Activated T-cell treated with anti-CD3 and anti-CD28 coated beads, Interleukin-2, amount 50 U/mL, for 72 hours (primary cell): Measurements from ENCODE around the gene RPL39L. TPM values are rescaled to one million over a fixed set of nuclear protein-coding genes. Genes with fewer than 3 reads are reported as not detected.
"Not testable (repeated sequence)": the region's sequence is repeated elsewhere in the genome, so short reads cannot be mapped to it uniquely, and the experiment has no call there.

Source experiments
- ATAC-seq, 2 donors: fragments of 150-1000 bp; cut with Tn5 transposase; replicated peaks in 1 of 2; 2 replicates each; pipeline ENCODE4 v1.10.0; 2021; ENCODE audit warnings: moderate library complexity in 2 of 2, mild to moderate bottlenecking in 1 of 2
- DNase-seq, 2 donors: peaks; one replicate each; pipeline ENCODE4 v3.0.0; 2021 to 2022; ENCODE audit warnings: mixed read lengths in 1 of 2
- H3K27ac Mint-ChIP-seq: one replicate; pipeline ENCODE4 v1.8.0; 2022; ENCODE audit warnings: mild to moderate bottlenecking, moderate library complexity, mixed read lengths
- H3K27me3 Mint-ChIP-seq: one replicate; pipeline ENCODE4 v1.8.0; 2022; ENCODE audit warnings: low read depth, mixed read lengths
- H3K36me3 Mint-ChIP-seq, 2 donors: one replicate each; pipeline ENCODE4 v1.8.0; 2022; ENCODE audit warnings: mixed read lengths in 2 of 2, mild to moderate bottlenecking in 1 of 2; ENCODE audit not compliant: insufficient read depth in 2 of 2
- H3K4me1 Mint-ChIP-seq: one replicate; pipeline ENCODE4 v1.8.0; 2022; ENCODE audit warnings: low read depth, mixed read lengths
- H3K4me3 Mint-ChIP-seq, 2 donors: one replicate each; pipeline ENCODE4 v1.8.0; 2022; ENCODE audit warnings: mild to moderate bottlenecking in 2 of 2, mixed read lengths in 2 of 2, moderate library complexity in 2 of 2
- H3K9me3 Mint-ChIP-seq, 2 donors: one replicate each; pipeline ENCODE4 v1.8.0; 2022; ENCODE audit warnings: mixed read lengths in 2 of 2
- total RNA-seq, 2 donors: library from RNA; stranded (reverse); gene quantifications; one replicate each; pipeline ENCODE4 v1.2.3, GENCODE V29; 2022

Gene RPL39L
- 10 to 100 TPM; 32.0 to 35.9 TPM for total RNA-seq

GRCh38 chr3:187139126-187139894 is at the start of gene RPL39L:
TSS of gene RPL39L (minus strand) at chr3:187139496. CDS start at chr3:187121300, 18,196 bp downstream.
- ATAC-seq = peak; percentile 96
- Mint-ChIP-seq H3K9me3 (peaks cover 3 to 16% of the 10 kb centered on the region in 2 donors), H3K36me3 (peaks cover 20 to 21% of the 10 kb centered on the region in 2 donors), H3K27ac (peak within 1 kb of the TSS; percentile 90), H3K4me1 (peaks cover 39% of the 10 kb centered on the region), H3K4me3 (peak within 1 kb of the TSS; percentile 91 to 97), H3K27me3 (no peaks in the 10 kb centered on the region)
- peak; percentile 94 to 96 for DNase-seq

- no peak for ATAC-seq
- no peak overlapping the region for H3K4me3 Mint-ChIP-seq
- no peaks in the 10 kb centered on the region for H3K9me3 Mint-ChIP-seq
- H3K36me3 Mint-ChIP-seq = no peaks in the 10 kb centered on the region
- H3K27me3 Mint-ChIP-seq = peaks cover 55% of the 10 kb centered on the region
- H3K4me1 Mint-ChIP-seq = no peaks in the 10 kb centered on the region
- H3K27ac Mint-ChIP-seq = no peak overlapping the region
- DNase-seq = no peak
Observed at GRCh38 chr3:187188931-187189330, 49.6 kb upstream of the RPL39L start.

GRCh38 chr3:187186801-187187421 is 47.6 kb upstream of the RPL39L start:
- DNase-seq (no peak), ATAC-seq (no peak)
- no peaks in the 10 kb centered on the region for H3K36me3 Mint-ChIP-seq
- peaks cover 42% of the 10 kb centered on the region for H3K27me3 Mint-ChIP-seq
- no peaks in the 10 kb centered on the region for H3K9me3 Mint-ChIP-seq
- no peak overlapping the region for H3K4me3 Mint-ChIP-seq
- H3K4me1 Mint-ChIP-seq = no peaks in the 10 kb centered on the region
- no peak overlapping the region for H3K27ac Mint-ChIP-seq

DNA sequence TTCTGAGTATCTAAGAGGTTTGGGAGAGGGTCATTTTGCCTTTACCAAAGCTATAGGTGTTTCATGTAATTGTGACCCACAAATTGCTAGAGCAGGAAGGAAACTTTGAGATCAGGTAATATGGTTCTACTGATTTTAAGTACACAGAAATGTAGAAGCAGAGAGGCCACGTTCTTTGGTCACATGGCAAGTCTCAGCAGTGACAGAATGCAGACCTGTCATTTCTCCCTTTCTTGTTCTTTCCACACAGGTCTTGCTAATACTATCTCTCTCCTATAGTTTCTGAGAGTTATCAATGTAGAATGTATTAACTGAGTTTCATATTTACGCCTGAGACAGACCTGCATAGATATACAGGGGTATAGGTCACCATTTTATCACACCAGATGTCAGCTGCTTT is 47.1 kb upstream of the RPL39L start:
- no peak overlapping the region for H3K4me3 Mint-ChIP-seq
- no peak for ATAC-seq
- H3K27ac Mint-ChIP-seq = no peak overlapping the region
- no peaks in the 10 kb centered on the region for H3K36me3 Mint-ChIP-seq
- no peaks in the 10 kb centered on the region for H3K4me1 Mint-ChIP-seq
- H3K9me3 Mint-ChIP-seq = no peaks in the 10 kb centered on the region
- DNase-seq = no peak
- peaks cover 38% of the 10 kb centered on the region for H3K27me3 Mint-ChIP-seq

- no peak for DNase-seq
- Mint-ChIP-seq H3K36me3 (no peaks in the 10 kb centered on the region), H3K4me1 (peaks cover 4% of the 10 kb centered on the region), H3K4me3 (no peak overlapping the region), H3K27ac (no peak overlapping the region), H3K27me3 (peaks cover 32% of the 10 kb centered on the region), H3K9me3 (no peaks in the 10 kb centered on the region)
- no peak for ATAC-seq
Observed at GRCh38 chr3:187185759-187186158, 46.5 kb upstream of the RPL39L start.

- no peaks in the 10 kb centered on the region for H3K9me3 Mint-ChIP-seq
- H3K27me3 Mint-ChIP-seq = peaks cover 22% of the 10 kb centered on the region
- H3K36me3 Mint-ChIP-seq = no peaks in the 10 kb centered on the region
- no peak overlapping the region for H3K27ac Mint-ChIP-seq
- no peak for DNase-seq
- no peak for ATAC-seq
- no peak overlapping the region for H3K4me3 Mint-ChIP-seq
- peaks cover 4% of the 10 kb centered on the region for H3K4me1 Mint-ChIP-seq
Observed at GRCh38 chr3:187183903-187184302, 44.6 kb upstream of the RPL39L start.

- DNase-seq = no peak
- Mint-ChIP-seq H3K4me3 (no peak overlapping the region), H3K36me3 (no peaks in the 10 kb centered on the region), H3K27me3 (peaks cover 17% of the 10 kb centered on the region), H3K4me1 (peaks cover 4% of the 10 kb centered on the region), H3K27ac (no peak overlapping the region), H3K9me3 (no peaks in the 10 kb centered on the region)
- ATAC-seq = no peak
Observed at GRCh38 chr3:187183210-187183862, 44.0 kb upstream of the RPL39L start.

DNA sequence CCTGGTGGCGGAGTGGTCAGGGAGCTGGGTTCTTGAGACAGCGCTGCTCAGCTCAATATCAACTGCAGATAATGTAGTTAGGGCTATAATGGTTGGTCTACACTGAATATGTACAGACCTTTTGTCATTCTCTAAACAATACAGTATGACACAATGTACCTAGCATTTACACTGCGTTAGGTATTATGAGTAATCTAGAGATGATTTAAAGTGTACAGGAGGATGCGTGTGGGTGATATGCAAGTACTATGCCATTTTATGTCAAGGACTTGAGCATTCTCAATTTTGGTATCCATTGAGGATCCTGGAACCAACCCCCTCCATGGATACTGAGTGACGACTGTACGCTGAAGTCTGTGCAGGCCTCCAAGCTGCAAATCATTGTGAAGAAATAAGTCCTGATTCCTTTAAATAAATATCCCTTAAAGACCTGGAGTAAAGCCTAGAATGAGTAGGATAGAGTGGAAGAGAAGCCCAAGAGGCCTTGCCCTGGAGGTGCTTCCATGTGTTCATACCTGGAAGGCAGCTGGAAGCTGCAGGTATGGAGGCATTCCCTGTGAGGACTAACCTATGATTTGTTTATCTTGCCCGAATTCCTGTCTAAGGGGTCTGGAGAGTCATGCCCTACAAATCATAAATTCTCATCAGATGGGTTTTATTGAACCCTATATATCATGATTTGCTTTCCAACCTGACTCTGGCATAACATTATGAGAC is 42.3 kb upstream of the RPL39L start:
- Mint-ChIP-seq H3K4me3 (no peak overlapping the region), H3K27me3 (peaks cover 8% of the 10 kb centered on the region), H3K27ac (no peak overlapping the region), H3K9me3 (no peaks in the 10 kb centered on the region), H3K36me3 (no peaks in the 10 kb centered on the region), H3K4me1 (peaks cover 4% of the 10 kb centered on the region)
- no peak for ATAC-seq
- DNase-seq = no peak

DNA sequence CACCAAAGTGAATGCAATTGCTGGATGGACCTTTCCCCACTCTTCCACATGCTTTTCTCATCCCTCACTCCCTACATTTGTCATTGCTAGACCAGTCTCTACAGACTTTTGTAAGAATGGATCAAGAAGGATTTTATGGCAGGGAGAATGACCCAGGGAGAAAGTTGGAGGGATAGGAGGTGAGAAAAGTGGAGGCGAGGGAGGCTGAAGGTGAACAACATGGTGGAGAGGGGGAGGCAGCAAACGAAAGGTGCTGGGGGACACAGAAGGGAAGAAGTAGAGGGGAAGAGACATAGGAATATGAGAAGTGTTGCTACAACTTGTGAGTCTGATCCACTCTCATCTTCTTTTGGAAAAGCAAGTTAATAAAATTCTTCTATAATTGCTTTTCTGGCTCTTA is 33.6 kb upstream of the RPL39L start:
- Mint-ChIP-seq H3K4me3 (no peak overlapping the region), H3K36me3 (no peaks in the 10 kb centered on the region), H3K4me1 (peaks cover 9% of the 10 kb centered on the region), H3K9me3 (no peaks in the 10 kb centered on the region), H3K27ac (no peak overlapping the region), H3K27me3 (no peaks in the 10 kb centered on the region)
- ATAC-seq (no peak), DNase-seq (no peak)

- H3K27me3 Mint-ChIP-seq, H3K36me3 Mint-ChIP-seq, H3K9me3 Mint-ChIP-seq, ATAC-seq, H3K4me1 Mint-ChIP-seq, DNase-seq, H3K27ac Mint-ChIP-seq, H3K4me3 Mint-ChIP-seq: not testable (repeated sequence)
Observed at GRCh38 chr3:187170911-187171310, 31.6 kb upstream of the RPL39L start.

DNA sequence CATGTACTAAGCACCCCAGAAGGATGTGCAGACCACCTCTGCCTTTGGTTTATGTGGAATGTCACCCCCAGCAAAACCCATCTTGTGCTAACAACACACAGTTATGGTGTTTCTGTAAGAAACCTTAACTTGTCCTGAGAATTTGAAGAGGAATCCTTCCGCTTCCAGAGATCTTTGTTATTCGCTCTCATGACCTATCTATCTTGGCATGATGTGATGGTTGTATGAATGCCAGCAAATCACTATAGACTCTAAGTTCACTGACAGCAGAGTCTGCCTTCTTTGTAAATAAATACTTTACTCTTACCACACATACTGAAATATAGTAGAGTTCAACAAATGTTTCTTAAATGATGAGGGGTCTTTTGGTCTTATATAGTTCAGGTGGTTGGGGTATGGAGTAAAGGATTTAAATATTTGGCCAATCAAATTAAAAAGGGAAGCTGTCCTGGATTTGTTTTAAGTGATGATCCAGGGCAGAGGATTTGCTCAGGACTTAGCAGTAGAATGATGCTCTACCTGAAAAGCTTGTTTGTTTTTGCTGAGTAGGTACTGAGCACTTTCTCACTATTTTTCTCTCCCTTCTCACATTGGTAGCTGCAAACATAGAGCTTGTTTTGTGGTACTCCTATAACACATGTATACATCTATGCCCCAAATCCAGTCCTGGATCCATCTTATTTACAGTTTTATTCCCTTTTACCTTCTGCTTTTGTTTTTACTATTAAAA is 30.1 kb upstream of the RPL39L start:
- H3K9me3 Mint-ChIP-seq = no peaks in the 10 kb centered on the region
- DNase-seq (no peak), ATAC-seq (no peak)
- H3K27me3 Mint-ChIP-seq = no peaks in the 10 kb centered on the region
- H3K4me3 Mint-ChIP-seq = no peak overlapping the region
- peaks cover 9% of the 10 kb centered on the region for H3K4me1 Mint-ChIP-seq
- no peak overlapping the region for H3K27ac Mint-ChIP-seq
- H3K36me3 Mint-ChIP-seq = no peaks in the 10 kb centered on the region

GRCh38 chr3:187167777-187168176 is 28.5 kb upstream of the RPL39L start:
- no peaks in the 10 kb centered on the region for H3K27me3 Mint-ChIP-seq
- ATAC-seq = no peak
- no peak for DNase-seq
- no peaks in the 10 kb centered on the region for H3K36me3 Mint-ChIP-seq
- no peak overlapping the region for H3K4me3 Mint-ChIP-seq
- H3K4me1 Mint-ChIP-seq = peaks cover 9% of the 10 kb centered on the region
- no peaks in the 10 kb centered on the region for H3K9me3 Mint-ChIP-seq
- no peak overlapping the region for H3K27ac Mint-ChIP-seq
